Neural progenitor cell (in vitro differentiated cells): ENCODE measurements around the gene RNF41. TPM values are rescaled to one million over a fixed set of nuclear protein-coding genes. Genes with fewer than 3 reads are reported as not detected.

Experiments
- DNase-seq: peaks from one replicate; pipeline ENCODE4 v3.0.0-alpha.2; 2016; ENCODE audit warnings: low spot score
- H2AFZ ChIP-seq: fragments of 200-600 bp; sonication (generic); replicated peaks from 2 replicates; pipeline ENCODE4 v1.6.1; 2016; ENCODE audit warnings: antibody characterized with exemption
- H3F3A ChIP-seq: fragments of 200-600 bp; sonication (generic); 2 replicates; pipeline ENCODE4 v1.6.1; 2016; ENCODE audit warnings: antibody characterized with exemption, low read depth
- H3K27ac ChIP-seq: fragments of 200-600 bp; sonication (generic); 2 replicates; pipeline ENCODE4 v1.5.1; 2016; ENCODE audit warnings: mild to moderate bottlenecking
- H3K27me3 ChIP-seq: fragments of 200-600 bp; sonication (generic); 2 replicates; pipeline ENCODE4 v1.6.1; 2016; ENCODE audit warnings: mild to moderate bottlenecking, moderate library complexity
- H3K36me3 ChIP-seq: fragments of 200-600 bp; sonication (generic); 2 replicates; pipeline ENCODE4 v1.5.1; 2016
- H3K4me1 ChIP-seq: fragments of 200-600 bp; sonication (generic); 2 replicates; pipeline ENCODE4 v1.6.1; 2016; ENCODE audit warnings: mixed run types
- H3K4me2 ChIP-seq: fragments of 200-600 bp; sonication (generic); 2 replicates; pipeline ENCODE4 v1.6.1; 2016
- H3K4me3 ChIP-seq: fragments of 200-600 bp; sonication (generic); 2 replicates; pipeline ENCODE4 v1.5.1; 2016
- H3K79me2 ChIP-seq: fragments of 200-600 bp; sonication (generic); 2 replicates; pipeline ENCODE4 v1.6.1; 2016; ENCODE audit warnings: low read depth
- H3K9ac ChIP-seq: fragments of 200-600 bp; sonication (generic); 2 replicates; pipeline ENCODE4 v1.6.1; 2016
- H3K9me3 ChIP-seq: fragments of 200-600 bp; sonication (generic); 2 replicates; pipeline ENCODE4 v1.5.1; 2016; ENCODE audit warnings: low read depth
- H4K20me1 ChIP-seq: fragments of 200-600 bp; sonication (generic); 2 replicates; pipeline ENCODE4 v1.6.1; 2016; ENCODE audit warnings: low read depth
- H3K27ac Mint-ChIP-seq: 3 replicates; pipeline ENCODE4 v1.8.0; 2021; ENCODE audit warnings: mixed read lengths
- H3K27me3 Mint-ChIP-seq: 2 replicates; pipeline ENCODE4 v1.8.0; 2022; ENCODE audit warnings: low read depth, mild to moderate bottlenecking, inconsistent platforms, moderate library complexity, mixed read lengths; ENCODE audit not compliant: insufficient read depth
- H3K36me3 Mint-ChIP-seq: 3 replicates; pipeline ENCODE4 v1.8.0; 2021; ENCODE audit warnings: mixed read lengths
- H3K4me1 Mint-ChIP-seq: 3 replicates; pipeline ENCODE4 v1.8.0; 2021; ENCODE audit warnings: mixed read lengths
- H3K4me3 Mint-ChIP-seq: 3 replicates; pipeline ENCODE4 v1.8.0; 2021; ENCODE audit warnings: mild to moderate bottlenecking, moderate library complexity, mixed read lengths
- H3K9me3 Mint-ChIP-seq: 3 replicates; pipeline ENCODE4 v1.8.0; 2020; ENCODE audit warnings: mixed read lengths
- EZH2 ChIP-seq: fragments of 200-600 bp; sonication (generic); IDR thresholded peaks from 2 replicates; pipeline ENCODE4 v1.6.1; 2017; ENCODE audit warnings: antibody characterized with exemption, mild to moderate bottlenecking, moderate library complexity
- EZH2phosphoT487 ChIP-seq: fragments of 200-600 bp; sonication (generic); IDR thresholded peaks from 2 replicates; pipeline ENCODE4 v1.6.1; 2017; ENCODE audit warnings: antibody characterized with exemption
- total RNA-seq: library from RNA; depleted of rRNA; stranded (reverse); fragments of >200 nt; gene quantifications from 2 replicates; pipeline ENCODE4 v1.2.3, GENCODE V29; 2015; ENCODE audit warnings: low replicate concordance
- TF ChIP-seq, protein P1 (sequence below): fragments of 200-600 bp; sonication (generic); IDR thresholded peaks from 2 replicates; pipeline ENCODE4 v1.5.1; 2017; ENCODE audit warnings: antibody characterized with exemption, mild to moderate bottlenecking

The RNF41 gene
- total RNA-seq, 1 donor from 2014 or later = 52.1 TPM

DNA sequence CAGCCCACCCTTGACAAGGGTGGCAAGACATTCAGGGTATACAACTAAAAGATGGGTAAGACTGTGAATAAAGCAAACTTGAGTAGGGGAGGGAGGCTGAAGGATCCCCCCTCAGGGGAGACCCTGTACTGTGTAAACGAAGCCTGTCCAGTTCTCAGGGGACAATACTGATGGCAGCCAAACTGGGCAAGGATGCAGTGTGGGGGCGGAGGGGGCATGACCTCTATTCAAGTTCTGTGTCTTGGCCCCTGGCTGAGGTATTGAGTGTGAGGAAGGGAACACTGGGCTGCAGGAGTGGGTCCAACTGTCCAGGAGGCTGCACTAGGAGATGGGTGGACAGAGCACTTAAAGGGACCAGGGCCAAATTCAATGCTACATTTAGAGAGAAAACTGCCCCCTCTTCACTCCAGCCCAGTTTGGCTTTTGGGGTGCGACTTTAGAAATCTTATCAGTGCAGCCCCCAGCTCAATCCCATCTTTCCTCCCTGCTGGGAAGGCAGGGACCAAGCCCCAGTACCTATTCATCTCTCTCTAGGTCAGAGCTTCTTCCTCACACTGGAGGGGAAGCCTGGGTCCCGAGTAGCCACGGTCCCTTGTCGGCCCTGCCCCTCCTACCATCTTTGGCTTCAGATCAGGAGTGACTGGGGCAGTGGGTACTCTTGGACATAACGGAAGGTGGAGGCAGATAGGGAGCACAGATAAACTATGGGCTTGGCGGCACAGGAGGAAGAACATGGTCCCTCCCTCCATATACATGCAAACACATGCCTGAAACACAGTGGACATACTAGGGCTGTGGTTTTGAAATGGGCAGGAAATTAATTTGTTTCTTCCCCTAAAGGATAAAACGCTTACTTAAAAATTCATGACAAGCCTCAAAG, 19.9 kb upstream of the RNF41 start:
- H3K4me2 ChIP-seq = no peak overlapping the region
- H3K4me3 Mint-ChIP-seq = peak overlapping the region; percentile 21
- no peak overlapping the region for H2AFZ ChIP-seq
- no peaks in the 10 kb centered on the region for H3K27me3 ChIP-seq
- no peaks in the 10 kb centered on the region for H3F3A ChIP-seq
- H3K27ac Mint-ChIP-seq = no peak overlapping the region
- H3K27me3 Mint-ChIP-seq = peaks cover 2% of the 10 kb centered on the region
- peaks cover 8% of the 10 kb centered on the region for H3K4me1 Mint-ChIP-seq
- H3K27ac ChIP-seq = no peak overlapping the region
- no peaks in the 10 kb centered on the region for H3K79me2 ChIP-seq
- H3K9ac ChIP-seq = no peak overlapping the region
- no peaks in the 10 kb centered on the region for H3K9me3 Mint-ChIP-seq
- H3K4me3 ChIP-seq = no peak overlapping the region
- H4K20me1 ChIP-seq = peaks cover 8% of the 10 kb centered on the region
- no peaks in the 10 kb centered on the region for H3K4me1 ChIP-seq
- peaks cover 3% of the 10 kb centered on the region for H3K36me3 ChIP-seq
- no peak for DNase-seq
- TF ChIP-seq, protein P1, sequence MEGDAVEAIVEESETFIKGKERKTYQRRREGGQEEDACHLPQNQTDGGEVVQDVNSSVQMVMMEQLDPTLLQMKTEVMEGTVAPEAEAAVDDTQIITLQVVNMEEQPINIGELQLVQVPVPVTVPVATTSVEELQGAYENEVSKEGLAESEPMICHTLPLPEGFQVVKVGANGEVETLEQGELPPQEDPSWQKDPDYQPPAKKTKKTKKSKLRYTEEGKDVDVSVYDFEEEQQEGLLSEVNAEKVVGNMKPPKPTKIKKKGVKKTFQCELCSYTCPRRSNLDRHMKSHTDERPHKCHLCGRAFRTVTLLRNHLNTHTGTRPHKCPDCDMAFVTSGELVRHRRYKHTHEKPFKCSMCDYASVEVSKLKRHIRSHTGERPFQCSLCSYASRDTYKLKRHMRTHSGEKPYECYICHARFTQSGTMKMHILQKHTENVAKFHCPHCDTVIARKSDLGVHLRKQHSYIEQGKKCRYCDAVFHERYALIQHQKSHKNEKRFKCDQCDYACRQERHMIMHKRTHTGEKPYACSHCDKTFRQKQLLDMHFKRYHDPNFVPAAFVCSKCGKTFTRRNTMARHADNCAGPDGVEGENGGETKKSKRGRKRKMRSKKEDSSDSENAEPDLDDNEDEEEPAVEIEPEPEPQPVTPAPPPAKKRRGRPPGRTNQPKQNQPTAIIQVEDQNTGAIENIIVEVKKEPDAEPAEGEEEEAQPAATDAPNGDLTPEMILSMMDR = no peak
- no peak for TF ChIP-seq EZH2
- no peak for TF ChIP-seq EZH2phosphoT487
- no peaks in the 10 kb centered on the region for H3K9me3 ChIP-seq
- peaks cover 32% of the 10 kb centered on the region for H3K36me3 Mint-ChIP-seq

DNA sequence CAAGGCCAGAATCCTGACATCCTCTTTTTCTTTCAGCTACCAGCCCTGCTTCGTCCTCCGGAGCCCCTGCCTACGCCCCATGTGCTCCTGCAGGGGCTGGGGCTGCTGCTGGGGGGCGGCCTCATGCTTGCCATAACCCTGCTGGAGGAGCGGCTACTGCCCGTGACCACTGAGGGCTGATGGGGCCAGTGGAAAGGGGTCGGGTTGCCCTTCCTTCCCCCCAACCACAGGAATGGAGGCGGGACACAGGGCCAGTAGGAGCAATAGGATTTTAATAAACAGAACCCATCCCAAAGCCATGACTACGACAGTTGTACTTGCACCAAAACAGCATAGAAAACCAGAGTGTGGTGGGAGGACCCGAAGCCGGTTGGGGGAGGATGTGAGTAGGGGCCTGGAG, 15.8 kb upstream of the RNF41 start:
- H3K4me1 Mint-ChIP-seq = peaks cover 8% of the 10 kb centered on the region
- no peak for TF ChIP-seq EZH2
- TF ChIP-seq, protein P1 = no peak
- TF ChIP-seq EZH2phosphoT487 = no peak
- no peak overlapping the region for H3K4me3 ChIP-seq
- H3K9me3 ChIP-seq = no peaks in the 10 kb centered on the region
- no peaks in the 10 kb centered on the region for H3K79me2 ChIP-seq
- peaks cover 9% of the 10 kb centered on the region for H3K27me3 Mint-ChIP-seq
- peaks cover 8% of the 10 kb centered on the region for H4K20me1 ChIP-seq
- H3K27ac Mint-ChIP-seq = no peak overlapping the region
- H3K4me2 ChIP-seq = no peak overlapping the region
- H3K36me3 ChIP-seq = peaks cover 3% of the 10 kb centered on the region
- H3K4me1 ChIP-seq = no peaks in the 10 kb centered on the region
- no peaks in the 10 kb centered on the region for H3K9me3 Mint-ChIP-seq
- H3K27me3 ChIP-seq = no peaks in the 10 kb centered on the region
- no peak overlapping the region for H3K4me3 Mint-ChIP-seq
- peaks cover 23% of the 10 kb centered on the region for H3K36me3 Mint-ChIP-seq
- no peaks in the 10 kb centered on the region for H3F3A ChIP-seq
- H3K27ac ChIP-seq = no peak overlapping the region
- H3K9ac ChIP-seq = no peak overlapping the region
- H2AFZ ChIP-seq = no peak overlapping the region
- DNase-seq = no peak

DNA sequence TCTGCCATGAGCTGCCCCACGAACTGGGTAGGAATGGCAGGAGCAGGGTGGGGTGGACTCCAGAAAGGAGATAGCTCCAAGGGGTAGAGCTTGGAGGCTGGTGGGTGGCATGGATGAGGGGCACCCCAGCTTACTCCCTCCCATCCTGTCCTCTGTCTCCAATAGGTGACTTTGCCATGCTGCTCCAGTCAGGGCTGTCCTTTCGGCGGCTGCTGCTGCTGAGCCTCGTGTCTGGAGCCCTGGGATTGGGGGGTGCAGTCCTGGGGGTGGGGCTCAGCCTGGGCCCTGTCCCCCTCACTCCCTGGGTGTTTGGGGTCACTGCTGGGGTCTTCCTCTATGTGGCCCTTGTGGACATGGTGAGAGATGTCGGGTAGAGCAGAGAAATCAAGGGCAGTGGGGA, 15.3 kb upstream of the RNF41 start:
- H3K4me3 ChIP-seq = no peak overlapping the region
- no peak overlapping the region for H3K27ac Mint-ChIP-seq
- H3K36me3 Mint-ChIP-seq = peaks cover 21% of the 10 kb centered on the region
- H3F3A ChIP-seq = no peaks in the 10 kb centered on the region
- peaks cover 6% of the 10 kb centered on the region for H3K4me1 Mint-ChIP-seq
- peaks cover 9% of the 10 kb centered on the region for H3K27me3 Mint-ChIP-seq
- H3K27ac ChIP-seq = no peak overlapping the region
- TF ChIP-seq EZH2phosphoT487 (no peak), EZH2 (no peak)
- TF ChIP-seq, protein P1 = no peak
- no peaks in the 10 kb centered on the region for H3K79me2 ChIP-seq
- peaks cover under 1% of the 10 kb centered on the region for H3K36me3 ChIP-seq
- no peak overlapping the region for H3K9ac ChIP-seq
- H3K4me3 Mint-ChIP-seq = peak overlapping the region; percentile 36
- no peaks in the 10 kb centered on the region for H3K27me3 ChIP-seq
- no peak for DNase-seq
- H2AFZ ChIP-seq = no peak overlapping the region
- H3K4me2 ChIP-seq = no peak overlapping the region
- H3K9me3 ChIP-seq = no peaks in the 10 kb centered on the region
- H3K9me3 Mint-ChIP-seq = no peaks in the 10 kb centered on the region
- no peaks in the 10 kb centered on the region for H3K4me1 ChIP-seq
- H4K20me1 ChIP-seq = peaks cover 8% of the 10 kb centered on the region
